ENCODE data around the gene HSD3B7. TPM values are rescaled to one million over a fixed set of nuclear protein-coding genes. Genes with fewer than 3 reads are reported as not detected.
A peak's percentile ranks its signal among the peaks of the same experiment; 100 is the strongest.

HSD3B7 gene
- total RNA-seq, 3 donors from 2014 or later: 1.2 to 2.0 (median 1.3) TPM

DNA sequence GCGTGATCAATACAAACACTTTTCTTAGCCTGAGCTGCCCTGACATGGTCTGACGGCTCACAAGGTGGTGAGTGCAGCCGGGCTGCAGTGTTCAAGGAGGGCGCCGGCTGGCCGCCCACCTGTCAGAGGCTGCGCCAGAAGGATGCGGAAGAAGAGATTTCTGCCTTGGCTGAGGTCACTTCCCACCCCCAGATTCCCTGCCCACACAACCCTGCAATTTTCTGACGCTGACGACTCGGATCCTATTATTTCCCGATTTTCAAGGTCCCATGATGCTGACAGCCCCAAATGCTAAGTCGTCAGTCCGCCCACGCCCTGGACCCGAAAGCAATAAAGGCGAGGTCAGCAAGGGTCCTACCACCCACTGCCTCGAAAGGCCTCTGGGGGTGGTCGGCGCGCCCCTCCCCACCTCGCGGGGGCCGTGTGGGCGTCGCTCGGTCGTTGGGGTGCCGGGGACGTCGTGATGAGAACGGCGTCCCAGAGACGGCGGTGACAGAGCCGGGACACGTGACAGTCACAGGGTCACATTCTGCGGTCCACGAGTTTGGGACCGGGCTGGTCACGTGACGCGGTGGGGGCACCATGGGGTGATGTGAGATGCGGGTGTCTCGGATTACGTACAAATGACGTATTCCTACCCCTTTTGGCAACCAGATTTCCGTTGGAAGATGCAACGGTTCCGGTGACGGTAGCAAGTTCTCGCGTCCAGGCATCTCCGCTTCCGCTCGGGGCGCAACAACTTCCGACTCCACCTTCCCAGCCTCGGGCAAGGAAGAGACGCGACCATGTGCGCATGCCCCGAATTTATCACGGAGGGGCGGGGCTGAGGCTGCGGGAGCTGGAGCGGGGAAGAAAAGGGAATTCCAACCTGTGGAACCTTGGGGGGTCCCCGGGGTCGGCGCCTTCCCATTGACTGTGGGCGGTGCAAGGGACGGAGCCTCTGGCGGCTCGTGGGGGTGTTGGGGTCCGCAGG is 48.0 kb downstream of the HSD3B7 start, which contains the start of gene STX4:
TSS of gene STX4 (plus strand) at position 823 of the 973 bp plus-strand sequence. CDS start 248 bp downstream, outside the sequence.
- H3K9me3 Mint-ChIP-seq: no peaks in the 10 kb centered on the region
- H3K27me3 Mint-ChIP-seq (ENCODE audit: low read depth): no peaks in the 10 kb centered on the region
- H3K36me3 Mint-ChIP-seq (ENCODE audit: insufficient read depth): peaks cover 11% of the 10 kb centered on the region
- H3K4me1 Mint-ChIP-seq (ENCODE audit: low read depth): peaks cover 23% of the 10 kb centered on the region
- ATAC-seq (peak; percentile 84), DNase-seq (peak; percentile 95)
- peak within 1 kb of the TSS; percentile 95 for H3K4me3 Mint-ChIP-seq

DNA sequence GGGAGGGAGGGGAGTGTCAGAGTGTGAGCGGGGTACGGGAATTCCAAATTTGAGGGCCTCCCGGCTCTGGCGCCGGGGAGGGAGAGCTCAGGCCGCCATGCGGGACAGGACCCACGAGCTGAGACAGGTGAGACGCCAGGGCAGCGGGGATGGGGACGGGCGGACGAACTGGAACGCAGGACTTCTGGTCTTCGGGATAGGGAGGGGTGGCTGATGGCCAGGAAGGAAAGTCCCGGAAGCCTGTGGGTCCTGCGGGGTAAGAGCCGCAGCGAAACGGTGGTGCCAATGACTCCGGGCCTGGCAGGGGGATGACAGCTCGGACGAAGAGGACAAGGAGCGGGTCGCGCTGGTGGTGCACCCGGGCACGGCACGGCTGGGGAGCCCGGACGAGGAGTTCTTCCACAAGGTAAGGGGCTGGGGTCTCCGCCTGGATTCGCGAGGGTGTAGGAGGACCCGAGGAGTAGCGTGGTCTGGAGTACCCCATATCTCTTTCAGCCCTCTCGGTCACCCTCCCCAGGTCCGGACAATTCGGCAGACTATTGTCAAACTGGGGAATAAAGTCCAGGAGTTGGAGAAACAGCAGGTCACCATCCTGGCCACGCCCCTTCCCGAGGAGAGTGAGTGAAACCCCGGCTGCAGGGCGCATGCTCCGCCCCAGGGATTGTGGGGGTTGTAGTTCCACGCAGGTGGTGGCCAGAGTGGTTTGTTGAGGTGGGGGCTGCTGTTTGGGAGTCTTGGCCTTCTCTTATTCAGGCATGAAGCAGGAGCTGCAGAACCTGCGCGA is 48.9 kb downstream of the HSD3B7 start:
- H3K9me3 Mint-ChIP-seq: no peaks in the 10 kb centered on the region
- H3K4me1 Mint-ChIP-seq (ENCODE audit: low read depth): peaks cover 23% of the 10 kb centered on the region
- ATAC-seq: peak; percentile 53 to 62
- H3K4me3 Mint-ChIP-seq: peak overlapping the region; percentile 95
- DNase-seq: peak; percentile 82
- peaks cover 17% of the 10 kb centered on the region for H3K36me3 Mint-ChIP-seq (ENCODE audit: insufficient read depth)
- no peaks in the 10 kb centered on the region for H3K27me3 Mint-ChIP-seq (ENCODE audit: low read depth)

DNA sequence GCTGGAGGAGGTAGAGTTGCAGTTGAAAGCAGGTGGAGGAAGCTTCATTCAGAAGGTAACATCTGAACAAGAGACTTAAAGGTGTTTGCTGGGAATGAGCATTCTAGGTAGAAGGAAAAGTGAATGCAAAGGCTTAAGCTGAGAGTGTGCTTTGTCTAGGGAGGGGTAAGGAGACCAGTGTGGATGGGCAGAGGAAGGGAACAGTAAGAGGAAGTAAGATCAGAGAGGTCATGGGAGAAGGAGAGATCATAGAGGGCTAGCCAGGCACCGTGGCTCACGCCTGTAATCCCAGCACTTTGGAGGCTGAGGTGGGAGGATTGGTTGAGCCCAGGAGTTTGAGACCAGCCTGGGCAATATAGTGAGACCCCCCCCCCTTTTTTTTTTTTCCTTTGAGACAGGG is 51.7 kb downstream of the HSD3B7 start:
- Mint-ChIP-seq H3K36me3 (ENCODE audit: insufficient read depth) (peaks cover 22% of the 10 kb centered on the region), H3K4me3 (no peak overlapping the region), H3K9me3 (no peaks in the 10 kb centered on the region), H3K4me1 (ENCODE audit: low read depth) (peaks cover 22% of the 10 kb centered on the region), H3K27me3 (ENCODE audit: low read depth) (no peaks in the 10 kb centered on the region)
- ATAC-seq: no peak
- no peak for DNase-seq

Other genes starting within 250 kb of the HSD3B7 start
- gene PHKG2, start 236.8 kb upstream of the HSD3B7 start, total RNA-seq: 10 to 100 TPM; 31.1 to 34.5 (median 31.9) TPM
- gene CFAP119, start 223.1 kb upstream of the HSD3B7 start, total RNA-seq: 1 to 10 TPM; 2.8 to 4.7 (median 4.3) TPM
- 100 to 1,000 TPM; 111 to 115 (median 113) TPM for gene RNF40, start 222.9 kb upstream of the HSD3B7 start, total RNA-seq
- gene ZNF629, start 198.0 kb upstream of the HSD3B7 start, total RNA-seq: 1 to 10 TPM; 5.3 to 7.0 (median 7.0) TPM
- 10 to 100 TPM; 22.1 to 24.8 (median 23.7) TPM for gene BCL7C, start 91.1 kb upstream of the HSD3B7 start, total RNA-seq
- under 1 TPM; 0.18 to 0.33 (median 0.28) TPM for gene CTF1, start 88.6 kb upstream of the HSD3B7 start, total RNA-seq
- gene FBXL19, start 61.6 kb upstream of the HSD3B7 start, total RNA-seq: 10 to 100 TPM; 25.8 to 31.3 (median 30.8) TPM
- 1 to 10 TPM; 1.5 to 3.3 (median 2.8) TPM for gene ORAI3, start 36.1 kb upstream of the HSD3B7 start, total RNA-seq
- gene SETD1A, start 27.5 kb upstream of the HSD3B7 start, total RNA-seq: 10 to 100 TPM; 39.3 to 49.0 (median 40.5) TPM
- gene STX1B, start 25.4 kb downstream of the HSD3B7 start, total RNA-seq: under 1 TPM; 0.25 to 0.69 (median 0.43) TPM
- gene STX4, start 48.4 kb downstream of the HSD3B7 start, total RNA-seq: 10 to 100 TPM; 53.1 to 81.7 (median 63.8) TPM
- gene ZNF668, start 89.0 kb downstream of the HSD3B7 start, total RNA-seq: 10 to 100 TPM; 18.1 to 19.4 (median 19.2) TPM
- 10 to 100 TPM; 22.3 to 26.1 (median 22.7) TPM for gene ZNF646, start 89.2 kb downstream of the HSD3B7 start, total RNA-seq
- gene PRSS53, start 103.7 kb downstream of the HSD3B7 start, total RNA-seq: 1 to 10 TPM; 4.6 to 5.6 (median 4.9) TPM
- gene VKORC1, start 109.6 kb downstream of the HSD3B7 start, total RNA-seq: 10 to 100 TPM; 62.8 to 63.8 (median 63.5) TPM
- 10 to 100 TPM; 41.9 to 46.5 (median 43.2) TPM for gene BCKDK, start 123.2 kb downstream of the HSD3B7 start, total RNA-seq
- 10 to 100 TPM; 59.8 to 63.9 (median 61.9) TPM for gene KAT8, start 132.5 kb downstream of the HSD3B7 start, total RNA-seq
- under 1 TPM; 0.11 to 0.58 (median 0.38) TPM for gene PRSS8, start 150.5 kb downstream of the HSD3B7 start, total RNA-seq
- gene PRSS36, start 164.9 kb downstream of the HSD3B7 start, total RNA-seq: under 1 TPM in 2 of 3 donors, not detected in 1; 0.40 to 0.78 TPM
- gene FUS, start 194.9 kb downstream of the HSD3B7 start, total RNA-seq: 100 to 1,000 TPM; 783 to 850 (median 809) TPM
- 1 to 10 TPM; 1.3 to 2.7 (median 2.5) TPM for gene PYCARD, start 217.6 kb downstream of the HSD3B7 start, total RNA-seq
- not detected for gene TRIM72, start 228.9 kb downstream of the HSD3B7 start, total RNA-seq
- gene PYDC1, start 231.9 kb downstream of the HSD3B7 start, total RNA-seq: not detected